ENCODE results near the gene TIMM17B. TPM values are rescaled to one million over a fixed set of nuclear protein-coding genes. Genes with fewer than 3 reads are reported as not detected.

TIMM17B gene
- total and polyA plus RNA-seq, 2 of the 8 experiments (the other 6 are each of a cell fraction or from before 2014, with no cell fraction given), result 77.8 to 246 TPM

DNA sequence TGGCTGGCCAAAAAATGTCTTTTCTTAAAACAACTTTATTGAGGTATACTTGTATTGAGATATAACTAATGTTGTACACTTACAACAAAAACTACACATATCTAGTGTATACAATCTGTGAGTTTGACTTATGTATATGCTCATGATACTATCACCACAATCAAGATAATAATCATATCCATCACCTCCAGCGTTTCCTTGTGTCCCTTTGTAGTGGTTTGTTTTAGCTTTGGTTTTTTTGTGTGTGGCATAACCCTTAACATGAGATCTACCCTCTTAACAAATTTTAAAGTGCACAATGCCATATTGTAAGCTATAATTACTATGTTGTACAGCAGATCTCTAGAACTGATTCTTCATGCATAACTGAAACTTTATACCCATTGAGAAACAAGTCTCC, 48.7 kb downstream of the TIMM17B start:
- H3K56ac ChIP-seq (replicated peaks; ENCODE audit: insufficient read length, low read depth, low read length), result no peak overlapping the region
- POLR2A ChIA-PET (ENCODE audit: partially characterized antibody), result interaction anchor here (0.8 to 1.2 kb wide), 2 partner anchors 39 to 173 kb away, joined by 3 read pairs; no protein-coding TSS in a partner anchor
- TF ChIP-seq TEAD4 (IDR thresholded peaks at IDR 0.05; ENCODE audit: low read depth, low read length), result no peak
- H3K9ac ChIP-seq (replicated peaks in 1 of 4; ENCODE audit: extremely low read depth in 1 of 4, low read depth in 3 of 4, low read length in 3 of 4), result no peak overlapping the region
- no peak overlapping the region for H3K4me2 ChIP-seq (ENCODE audit: insufficient read depth in 1 of 2, low read depth in 2 of 2, low read length in 2 of 2)
- no peak overlapping the region for H2BK20ac ChIP-seq (ENCODE audit: low read length)
- no peak overlapping the region for H4K8ac ChIP-seq (ENCODE audit: extremely low read depth, insufficient read depth, low read length)
- no peak overlapping the region for H4K5ac ChIP-seq (ENCODE audit: insufficient read length, low read depth, low read length)
- no peak overlapping the region for H3K4me3 ChIP-seq (ENCODE audit: extremely low read depth in 1 of 4, insufficient read depth in 2 of 4, low read depth in 3 of 4, low read length in 4 of 4)
- no peak overlapping the region for H3K18ac ChIP-seq (ENCODE audit: extremely low read depth, low read length)
- no peaks in the 10 kb centered on the region for H3K79me2 ChIP-seq (ENCODE audit: control insufficient read depth in 1 of 2, insufficient read depth in 2 of 2, low read length in 2 of 2)
- no peaks in the 10 kb centered on the region for H4K20me1 ChIP-seq (replicated peaks in 1 of 2; ENCODE audit: control insufficient read depth in 1 of 2, insufficient read depth in 2 of 2, low read length in 2 of 2)
- no peaks in the 10 kb centered on the region for H3K9me3 ChIP-seq (ENCODE audit: insufficient read depth in 2 of 2, low read depth in 1 of 2, low read length in 1 of 2)
- H2BK120ac ChIP-seq (replicated peaks; ENCODE audit: low read depth, low read length), result no peak overlapping the region
- no peak overlapping the region for H2BK15ac ChIP-seq (ENCODE audit: low read length)
- H4K91ac ChIP-seq (replicated peaks; ENCODE audit: insufficient read length, low read length), result no peak overlapping the region
- H3K79me1 ChIP-seq (ENCODE audit: low read depth, low read length), result no peaks in the 10 kb centered on the region
- H3K4me1 ChIP-seq (replicated peaks in 1 of 4; ENCODE audit: control insufficient read depth in 3 of 4, insufficient read depth in 4 of 4, low read length in 3 of 4), result no peaks in the 10 kb centered on the region
- H2BK5ac ChIP-seq (ENCODE audit: low read depth, low read length), result no peak overlapping the region
- H3K36me3 ChIP-seq (ENCODE audit: control insufficient read depth in 2 of 4, insufficient read depth in 4 of 4, low read length in 3 of 4), result no peaks in the 10 kb centered on the region
- H2AK5ac ChIP-seq (ENCODE audit: low read depth, low read length), result no peak overlapping the region
- no peak for DNase-seq (ENCODE audit: low read depth in 1 of 2, low spot score in 2 of 2)
- no peak overlapping the region for H2BK12ac ChIP-seq (ENCODE audit: low read depth, low read length)
- no peaks in the 10 kb centered on the region for H3K23me2 ChIP-seq (ENCODE audit: low read depth, low read length)
- CTCF ChIA-PET (ENCODE audit: partially characterized antibody), result no interaction called here
- H3K4ac ChIP-seq (replicated peaks; ENCODE audit: insufficient read length, low read depth, low read length), result no peak overlapping the region
- FAIRE-seq, result no peak
- no peak overlapping the region for H2AFZ ChIP-seq (ENCODE audit: low read length)
- H3K27ac ChIP-seq (ENCODE audit: low read depth, low read length), result no peak overlapping the region
- 88% methylated on average over 1 of the region's 1 CpG; no CpG with 5 or more reads in 1 of the 2 experiments for WGBS, 2 experiments (ENCODE audit: extremely low coverage in 1 of 2, insufficient coverage in 1 of 2, insufficient read length in 1 of 2, insufficient replicate concordance in 2 of 2, low coverage in 1 of 2, low lambda C conversion rate in 2 of 2, missing lambda C conversion rate in 1 of 2)
- H3K23ac ChIP-seq (ENCODE audit: insufficient read length), result no peak overlapping the region
- H3K14ac ChIP-seq (ENCODE audit: insufficient read length), result no peak overlapping the region
- H3K27me3 ChIP-seq (replicated peaks in 1 of 4; ENCODE audit: control insufficient read depth in 3 of 4, extremely low read depth in 1 of 4, insufficient read depth in 3 of 4, low read length in 3 of 4), result no peaks in the 10 kb centered on the region

Other genes with a start within 250 kb of the TIMM17B start
- gene WAS, start 214.0 kb downstream of the TIMM17B start, total RNA-seq (2021; fragmentation: NEBNext Ultra II Directional; extraction: Animal tissue kit (Norgen Biotek cat#: 25700)), result 0.63 and 0.80 TPM in 2 replicates
- gene WAS, start 214.0 kb downstream of the TIMM17B start, polyA plus RNA-seq (2011; rRNA removed), result 0.65 and 0.74 TPM in 2 replicates
- 14.1 and 14.8 TPM in 2 replicates for gene SUV39H1, start 201.0 kb downstream of the TIMM17B start, total RNA-seq (2021; fragmentation: NEBNext Ultra II Directional; extraction: Animal tissue kit (Norgen Biotek cat#: 25700))
- gene SUV39H1, start 201.0 kb downstream of the TIMM17B start, polyA plus RNA-seq (2011; rRNA removed), result 27.8 and 38.4 TPM in 2 replicates
- not detected in 2 replicates for gene GLOD5, start 136.0 kb downstream of the TIMM17B start, total RNA-seq (2021; fragmentation: NEBNext Ultra II Directional; extraction: Animal tissue kit (Norgen Biotek cat#: 25700))
- 0.18 and 0.35 TPM in 2 replicates for gene GLOD5, start 136.0 kb downstream of the TIMM17B start, polyA plus RNA-seq (2011; rRNA removed)
- not detected in 2 replicates for gene GATA1, start 111.2 kb downstream of the TIMM17B start, total RNA-seq (2021; fragmentation: NEBNext Ultra II Directional; extraction: Animal tissue kit (Norgen Biotek cat#: 25700))
- gene GATA1, start 111.2 kb downstream of the TIMM17B start, polyA plus RNA-seq (2011; rRNA removed), result 0.05 TPM in 2 replicates
- gene HDAC6, start 95.7 kb downstream of the TIMM17B start, total RNA-seq (2021; fragmentation: NEBNext Ultra II Directional; extraction: Animal tissue kit (Norgen Biotek cat#: 25700)), result 46.4 and 51.8 TPM in 2 replicates
- 34.0 and 36.4 TPM in 2 replicates for gene HDAC6, start 95.7 kb downstream of the TIMM17B start, polyA plus RNA-seq (2011; rRNA removed)
- gene ERAS, start 71.3 kb downstream of the TIMM17B start, total RNA-seq (2021; fragmentation: NEBNext Ultra II Directional; extraction: Animal tissue kit (Norgen Biotek cat#: 25700)), result not detected in 2 replicates
- gene ERAS, start 71.3 kb downstream of the TIMM17B start, polyA plus RNA-seq (2011; rRNA removed), result 0.70 and 0.99 TPM in 2 replicates
- 4.5 TPM in 2 replicates for gene PCSK1N, start 62.2 kb downstream of the TIMM17B start, total RNA-seq (2021; fragmentation: NEBNext Ultra II Directional; extraction: Animal tissue kit (Norgen Biotek cat#: 25700))
- 3.6 and 7.0 TPM in 2 replicates for gene PCSK1N, start 62.2 kb downstream of the TIMM17B start, polyA plus RNA-seq (2011; rRNA removed)
- 95.9 and 101 TPM in 2 replicates for gene PQBP1, start 162 bp upstream of the TIMM17B start, total RNA-seq (2021; fragmentation: NEBNext Ultra II Directional; extraction: Animal tissue kit (Norgen Biotek cat#: 25700))
- 91.7 and 124 TPM in 2 replicates for gene PQBP1, start 162 bp upstream of the TIMM17B start, polyA plus RNA-seq (2011; rRNA removed)
- 20.4 and 21.4 TPM in 2 replicates for gene SLC35A2, start 13.9 kb upstream of the TIMM17B start, total RNA-seq (2021; fragmentation: NEBNext Ultra II Directional; extraction: Animal tissue kit (Norgen Biotek cat#: 25700))
- gene SLC35A2, start 13.9 kb upstream of the TIMM17B start, polyA plus RNA-seq (2011; rRNA removed), result 48.3 and 52.1 TPM in 2 replicates
- gene PIM2, start 21.3 kb upstream of the TIMM17B start, total RNA-seq (2021; fragmentation: NEBNext Ultra II Directional; extraction: Animal tissue kit (Norgen Biotek cat#: 25700)), result 180 and 190 TPM in 2 replicates
- 203 and 257 TPM in 2 replicates for gene PIM2, start 21.3 kb upstream of the TIMM17B start, polyA plus RNA-seq (2011; rRNA removed)
- gene OTUD5, start 59.8 kb upstream of the TIMM17B start, total RNA-seq (2021; fragmentation: NEBNext Ultra II Directional; extraction: Animal tissue kit (Norgen Biotek cat#: 25700)), result 50.0 and 53.5 TPM in 2 replicates
- 46.3 and 60.4 TPM in 2 replicates for gene OTUD5, start 59.8 kb upstream of the TIMM17B start, polyA plus RNA-seq (2011; rRNA removed)
- gene KCND1, start 74.1 kb upstream of the TIMM17B start, total RNA-seq (2021; fragmentation: NEBNext Ultra II Directional; extraction: Animal tissue kit (Norgen Biotek cat#: 25700)), result 4.8 and 6.8 TPM in 2 replicates
- 3.1 and 4.5 TPM in 2 replicates for gene KCND1, start 74.1 kb upstream of the TIMM17B start, polyA plus RNA-seq (2011; rRNA removed)
- gene GRIPAP1, start 104.5 kb upstream of the TIMM17B start, total RNA-seq (2021; fragmentation: NEBNext Ultra II Directional; extraction: Animal tissue kit (Norgen Biotek cat#: 25700)), result 44.5 and 55.9 TPM in 2 replicates
- 21.6 and 26.6 TPM in 2 replicates for gene GRIPAP1, start 104.5 kb upstream of the TIMM17B start, polyA plus RNA-seq (2011; rRNA removed)
- 52.9 and 55.2 TPM in 2 replicates for gene TFE3, start 145.6 kb upstream of the TIMM17B start, total RNA-seq (2021; fragmentation: NEBNext Ultra II Directional; extraction: Animal tissue kit (Norgen Biotek cat#: 25700))
- gene TFE3, start 145.6 kb upstream of the TIMM17B start, polyA plus RNA-seq (2011; rRNA removed), result 33.7 and 81.1 TPM in 2 replicates
- gene CCDC120, start 161.2 kb upstream of the TIMM17B start, total RNA-seq (2021; fragmentation: NEBNext Ultra II Directional; extraction: Animal tissue kit (Norgen Biotek cat#: 25700)), result 11.8 and 11.9 TPM in 2 replicates
- gene CCDC120, start 161.2 kb upstream of the TIMM17B start, polyA plus RNA-seq (2011; rRNA removed), result 4.9 and 8.6 TPM in 2 replicates
- 11.3 and 12.1 TPM in 2 replicates for gene PRAF2, start 176.2 kb upstream of the TIMM17B start, total RNA-seq (2021; fragmentation: NEBNext Ultra II Directional; extraction: Animal tissue kit (Norgen Biotek cat#: 25700))
- 15.4 and 18.9 TPM in 2 replicates for gene PRAF2, start 176.2 kb upstream of the TIMM17B start, polyA plus RNA-seq (2011; rRNA removed)
- gene WDR45, start 182.1 kb upstream of the TIMM17B start, total RNA-seq (2021; fragmentation: NEBNext Ultra II Directional; extraction: Animal tissue kit (Norgen Biotek cat#: 25700)), result 26.0 and 27.9 TPM in 2 replicates
- gene WDR45, start 182.1 kb upstream of the TIMM17B start, polyA plus RNA-seq (2011; rRNA removed), result 49.7 and 50.6 TPM in 2 replicates
- 16.8 and 17.9 TPM in 2 replicates for gene GPKOW, start 226.0 kb upstream of the TIMM17B start, total RNA-seq (2021; fragmentation: NEBNext Ultra II Directional; extraction: Animal tissue kit (Norgen Biotek cat#: 25700))
- 11.9 and 14.0 TPM in 2 replicates for gene GPKOW, start 226.0 kb upstream of the TIMM17B start, polyA plus RNA-seq (2011; rRNA removed)